OCI-LY1 (cell line): ENCODE data around the gene FBXW4.

ENCODE experiments used
- H2AFZ ChIP-seq: fragments of 200-600 bp; sonication (generic), shearing (Covaris generic); 2 replicates; pipeline ENCODE4 v1.6.0; 2014; ENCODE audit warnings: antibody characterized with exemption, mild to moderate bottlenecking, low read length
- H3F3A ChIP-seq: fragments of 200-600 bp; sonication (generic), shearing (Covaris generic); 2 replicates; pipeline ENCODE4 v1.6.0; 2014; ENCODE audit warnings: mild to moderate bottlenecking, antibody characterized with exemption, low read length, moderate library complexity; ENCODE audit not compliant: insufficient read depth
- H3K27ac ChIP-seq: fragments of 200-600 bp; sonication (generic); 2 replicates; pipeline ENCODE4 v1.5.1; 2014; ENCODE audit warnings: low read length, mixed run types, mild to moderate bottlenecking, low read depth; ENCODE audit not compliant: poor library complexity, severe bottlenecking
- H3K27me3 ChIP-seq: fragments of 200-600 bp; sonication (generic); 2 replicates; pipeline ENCODE4 v1.6.0; 2014; ENCODE audit warnings: antibody characterized with exemption, mild to moderate bottlenecking, low read length, moderate library complexity; ENCODE audit not compliant: insufficient read depth
- H3K36me3 ChIP-seq: fragments of 200-600 bp; sonication (generic); 2 replicates; pipeline ENCODE4 v1.6.1; 2014; ENCODE audit warnings: mild to moderate bottlenecking, antibody characterized with exemption, low read length, moderate library complexity, mixed read lengths; ENCODE audit not compliant: insufficient read depth
- H3K4me1 ChIP-seq: fragments of 200-600 bp; sonication (generic); 2 replicates; pipeline ENCODE4 v1.5.1; 2014; ENCODE audit warnings: mild to moderate bottlenecking, low read length, moderate library complexity; ENCODE audit not compliant: insufficient read depth, severe bottlenecking
- H3K4me2 ChIP-seq: fragments of 200-600 bp; sonication (generic), shearing (Covaris generic); 2 replicates; pipeline ENCODE4 v1.6.1; 2014; ENCODE audit warnings: low read length
- H3K4me3 ChIP-seq: fragments of 200-600 bp; sonication (generic); 2 replicates; pipeline ENCODE4 v1.5.1; 2014; ENCODE audit warnings: low read length, low read depth, mild to moderate bottlenecking, mixed read lengths; ENCODE audit not compliant: poor library complexity, severe bottlenecking
- H3K79me2 ChIP-seq: fragments of 200-600 bp; shearing (Covaris generic); 2 replicates; pipeline ENCODE4 v1.6.1; 2016; ENCODE audit warnings: mixed run types, low read length, mixed read lengths; ENCODE audit not compliant: insufficient read depth
- H3K9ac ChIP-seq: fragments of 200-600 bp; sonication (generic), shearing (Covaris generic); 2 replicates; pipeline ENCODE4 v1.6.1; 2014; ENCODE audit warnings: mild to moderate bottlenecking, low read length, mixed read lengths
- H3K9me2 ChIP-seq: fragments of 200-600 bp; sonication (generic), shearing (Covaris generic); 2 replicates; pipeline ENCODE4 v1.6.1; 2014; ENCODE audit warnings: low read depth, mild to moderate bottlenecking, low read length, mixed read lengths
- H3K9me3 ChIP-seq: fragments of 200-600 bp; shearing (Covaris generic); 2 replicates; pipeline ENCODE4 v1.6.1; 2014; ENCODE audit warnings: low read length, mixed read lengths
- H4K20me1 ChIP-seq: fragments of 200-600 bp; sonication (generic), shearing (Covaris generic); 2 replicates; pipeline ENCODE4 v1.6.0; 2016; ENCODE audit warnings: mild to moderate bottlenecking, low read length; ENCODE audit not compliant: insufficient read depth
- CTCF ChIP-seq: fragments of 200-600 bp; sonication (generic), shearing (Covaris generic); IDR thresholded peaks from 2 replicates; pipeline ENCODE4 v1.5.1; 2017; ENCODE audit warnings: mild to moderate bottlenecking, antibody characterized with exemption, low read length, moderate library complexity, mixed read lengths
- EZH2 ChIP-seq: fragments of 200-600 bp; sonication (generic), shearing (Covaris generic); IDR thresholded peaks from 2 replicates; pipeline ENCODE4 v1.8.0; 2017; ENCODE audit warnings: borderline replicate concordance, mixed run types, mild to moderate bottlenecking, antibody characterized with exemption, low read length, moderate library complexity, mixed read lengths

FBXW4 gene

GRCh38 chr10:101570428-101571270 lies 124.3 kb downstream of the FBXW4 start:
- Histone ChIP-seq H3K4me2 (peak overlapping the region; percentile 93), H3K4me3 (peak overlapping the region; percentile 74), H3K4me1 (peaks cover 10% of the 10 kb centered on the region), H3K9me3 (no peaks in the 10 kb centered on the region), H3K9ac (no peak overlapping the region; the same call in 1 of the 2 replicates), H3F3A (no peaks in the 10 kb centered on the region), H3K36me3 (no peaks in the 10 kb centered on the region), H3K79me2 (no peaks in the 10 kb centered on the region), H4K20me1 (no peaks in the 10 kb centered on the region), H3K9me2 (no peaks in the 10 kb centered on the region), H3K27ac (no peak overlapping the region), H2AFZ (no peak overlapping the region), H3K27me3 (no peaks in the 10 kb centered on the region)
- TF ChIP-seq EZH2 = no peak
- no peak for TF ChIP-seq CTCF

GRCh38 chr10:101569622-101570427 lies 125.1 kb downstream of the FBXW4 start:
- no peaks in the 10 kb centered on the region for H4K20me1 ChIP-seq
- H3K27me3 ChIP-seq = no peaks in the 10 kb centered on the region
- peak overlapping the region; percentile 93 for H3K4me2 ChIP-seq
- peak overlapping the region; percentile 65 for H3K9ac ChIP-seq
- no peak overlapping the region for H3K27ac ChIP-seq
- peak overlapping the region; percentile 74 for H3K4me3 ChIP-seq
- H3K9me2 ChIP-seq = no peaks in the 10 kb centered on the region
- no peaks in the 10 kb centered on the region for H3K36me3 ChIP-seq
- H3K9me3 ChIP-seq = no peaks in the 10 kb centered on the region
- 0 out of 2 replicates have a peak overlapping the region, but pooled peaks have one; percentile 86 for H2AFZ ChIP-seq
- peaks cover 10% of the 10 kb centered on the region for H3K4me1 ChIP-seq
- H3K79me2 ChIP-seq = no peaks in the 10 kb centered on the region
- TF ChIP-seq CTCF = peak; percentile 46
- no peak for TF ChIP-seq EZH2
- H3F3A ChIP-seq = no peaks in the 10 kb centered on the region

GRCh38 chr10:101569323-101569621 lies 125.7 kb downstream of the FBXW4 start:
- Histone ChIP-seq H3K36me3 (no peaks in the 10 kb centered on the region), H3K4me2 (peak overlapping the region; percentile 93), H3K79me2 (no peaks in the 10 kb centered on the region), H3K27me3 (no peaks in the 10 kb centered on the region), H3K4me1 (peaks cover 10% of the 10 kb centered on the region), H2AFZ (no peak overlapping the region), H3K9me3 (no peaks in the 10 kb centered on the region), H3K4me3 (peak overlapping the region; percentile 74), H3F3A (no peaks in the 10 kb centered on the region), H3K9ac (no peak overlapping the region), H3K9me2 (no peaks in the 10 kb centered on the region), H3K27ac (no peak overlapping the region), H4K20me1 (no peaks in the 10 kb centered on the region)
- TF ChIP-seq EZH2 = no peak
